HUES6 (cell line): ENCODE data around the gene PER2.
A peak's percentile ranks its signal among the peaks of the same experiment; 100 is the strongest.

ENCODE experiments used
- H3K27ac ChIP-seq: 2 replicates; pipeline ENCODE4 v1.7.0; 2013; ENCODE audit warnings: low read depth, mild to moderate bottlenecking, low read length, inconsistent platforms
- H3K27me3 ChIP-seq: 2 replicates; pipeline ENCODE4 v1.6.1; 2013; ENCODE audit warnings: low read length; ENCODE audit not compliant: control insufficient read depth, insufficient read depth
- H3K36me3 ChIP-seq: 2 replicates; pipeline ENCODE4 v1.6.1; 2013; ENCODE audit warnings: low read length; ENCODE audit not compliant: control insufficient read depth, insufficient read depth
- H3K4me1 ChIP-seq: 2 replicates; pipeline ENCODE4 v1.6.1; 2013; ENCODE audit warnings: low read length; ENCODE audit not compliant: control insufficient read depth, insufficient read depth
- H3K4me3 ChIP-seq: 2 replicates; pipeline ENCODE4 v1.5.1; 2013; ENCODE audit warnings: low read depth, low read length
- H3K9ac ChIP-seq: one replicate; pipeline ENCODE4 v1.6.1; 2013; ENCODE audit warnings: mild to moderate bottlenecking, low read length
- H3K9me3 ChIP-seq: 2 replicates; pipeline ENCODE4 v1.6.1; 2013; ENCODE audit warnings: low read depth, low read length; ENCODE audit not compliant: control insufficient read depth, insufficient read depth

Gene PER2

GRCh38 chr2:238225121-238225520 is 63.3 kb downstream of the PER2 start:
- Histone ChIP-seq H3K9ac (no peak overlapping the region), H3K9me3 (peaks cover 6% of the 10 kb centered on the region; the same call in 1 of the 2 replicates), H3K36me3 (no peaks in the 10 kb centered on the region), H3K27ac (no peak overlapping the region), H3K4me1 (0 out of 2 replicates have a peak, but pooled peaks cover 4% of the 10 kb centered on the region), H3K4me3 (no peak overlapping the region), H3K27me3 (peaks cover 20% of the 10 kb centered on the region)

GRCh38 chr2:238224356-238225035 is 63.9 kb downstream of the PER2 start:
- no peak overlapping the region for H3K9ac ChIP-seq
- H3K4me1 ChIP-seq: 0 out of 2 replicates have a peak, but pooled peaks cover 4% of the 10 kb centered on the region
- no peak overlapping the region for H3K4me3 ChIP-seq
- peaks cover 14% of the 10 kb centered on the region for H3K27me3 ChIP-seq
- H3K36me3 ChIP-seq: no peaks in the 10 kb centered on the region
- H3K27ac ChIP-seq: no peak overlapping the region
- peaks cover 6% of the 10 kb centered on the region; the same call in 1 of the 2 replicates for H3K9me3 ChIP-seq

DNA sequence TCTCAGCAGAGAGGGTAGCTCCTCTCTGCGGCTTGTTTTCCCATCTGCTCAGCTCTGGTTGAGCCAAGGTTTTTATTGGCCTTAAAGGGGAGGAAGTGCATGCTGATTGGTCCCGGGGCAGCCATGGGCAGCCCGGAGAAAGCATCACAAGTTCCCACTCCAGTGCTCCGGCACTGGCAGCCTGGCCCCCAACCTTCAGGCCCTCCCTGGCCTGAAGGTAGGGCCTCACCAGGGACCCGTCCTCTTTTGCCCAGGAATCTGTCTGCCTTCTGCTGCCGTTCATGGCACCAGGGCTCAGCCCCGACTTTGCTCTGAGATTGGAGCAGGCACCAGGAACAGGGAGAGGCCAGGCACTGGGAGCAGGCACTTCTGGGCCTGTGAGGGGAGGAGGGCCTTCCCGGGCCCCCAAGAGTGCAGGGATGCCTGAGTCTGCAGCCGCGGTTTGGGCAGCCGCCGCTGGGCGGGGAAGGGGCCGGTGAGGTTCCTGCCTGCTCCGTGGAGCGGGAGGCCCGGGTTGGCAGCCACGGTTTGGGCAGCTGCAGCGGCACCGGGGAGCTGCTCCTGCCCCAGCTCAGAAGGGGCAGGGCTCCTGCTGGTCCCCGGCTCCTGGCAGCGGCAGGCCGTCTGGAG is 67.4 kb downstream of the PER2 start:
- Histone ChIP-seq H3K36me3 (no peaks in the 10 kb centered on the region), H3K27ac (no peak overlapping the region), H3K9me3 (peaks cover 6% of the 10 kb centered on the region; the same call in 1 of the 2 replicates), H3K9ac (no peak overlapping the region), H3K4me1 (no peaks in the 10 kb centered on the region), H3K27me3 (no peaks in the 10 kb centered on the region), H3K4me3 (no peak overlapping the region)

GRCh38 chr2:238220274-238220891 is 68.0 kb downstream of the PER2 start:
- H3K9ac ChIP-seq: no peak overlapping the region
- H3K36me3 ChIP-seq: no peaks in the 10 kb centered on the region
- H3K27ac ChIP-seq: no peak overlapping the region
- H3K4me1 ChIP-seq: no peaks in the 10 kb centered on the region
- H3K27me3 ChIP-seq: no peaks in the 10 kb centered on the region
- no peak overlapping the region for H3K4me3 ChIP-seq
- H3K9me3 ChIP-seq: peaks cover 6% of the 10 kb centered on the region; the same call in 1 of the 2 replicates

DNA sequence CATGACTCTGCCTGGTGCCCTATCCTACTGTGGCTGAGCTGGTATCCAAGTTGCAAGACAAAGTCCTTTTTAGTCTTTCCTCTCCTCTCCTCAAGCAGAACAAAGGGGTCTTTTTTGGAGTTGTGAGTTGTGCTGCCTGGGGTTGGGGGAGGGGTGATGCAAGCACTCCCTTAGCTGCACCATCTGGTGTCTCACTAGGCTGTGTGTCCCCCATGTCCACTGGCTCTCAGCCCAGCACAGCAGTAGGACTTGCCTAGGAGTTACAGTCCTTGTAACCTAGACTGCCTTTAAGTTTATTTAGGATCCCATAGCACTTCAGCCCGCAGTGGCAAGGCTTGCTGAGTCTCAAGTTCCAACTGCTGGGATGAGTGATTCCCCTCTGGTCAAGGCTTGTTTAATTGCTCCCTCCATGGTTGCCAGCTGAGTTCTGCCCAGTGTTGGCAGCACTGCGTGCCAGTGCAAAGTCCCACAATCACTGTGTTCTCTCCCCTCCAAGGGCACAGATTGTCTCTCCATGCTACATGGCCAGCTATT is 71.7 kb downstream of the PER2 start:
- Histone ChIP-seq H3K9me3 (peaks cover 6% of the 10 kb centered on the region; the same call in 1 of the 2 replicates), H3K4me3 (no peak overlapping the region), H3K27ac (no peak overlapping the region), H3K4me1 (no peaks in the 10 kb centered on the region), H3K27me3 (peaks cover 4% of the 10 kb centered on the region; the same call in 1 of the 2 replicates), H3K9ac (no peak overlapping the region), H3K36me3 (no peaks in the 10 kb centered on the region)

DNA sequence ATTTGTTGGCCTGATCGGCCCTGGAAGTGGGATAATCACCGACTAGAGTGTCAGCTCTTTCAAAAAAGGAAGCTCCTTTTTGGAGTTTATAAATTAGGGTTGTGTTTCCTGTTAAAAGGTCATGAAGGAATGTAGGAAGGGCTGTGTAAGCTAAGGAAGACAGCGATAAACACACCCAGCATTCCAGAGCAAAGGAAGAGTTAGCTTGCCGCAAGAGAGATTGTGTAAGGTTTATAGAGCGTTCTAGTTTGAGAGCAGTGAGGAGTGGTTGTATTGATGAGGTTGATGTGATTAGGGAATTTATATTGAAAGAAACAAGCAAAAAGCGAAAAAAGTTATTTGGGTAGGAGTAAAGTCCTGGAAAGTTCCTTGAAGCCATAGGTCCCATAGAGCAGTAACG is 81.4 kb downstream of the PER2 start:
- Histone ChIP-seq H3K36me3 (no peaks in the 10 kb centered on the region), H3K4me3 (no peak overlapping the region), H3K27ac (no peak overlapping the region), H3K27me3 (peaks cover 39% of the 10 kb centered on the region; the same call in 1 of the 2 replicates), H3K4me1 (peaks cover 7% of the 10 kb centered on the region; the same call in 1 of the 2 replicates), H3K9ac (no peak overlapping the region), H3K9me3 (peaks cover 4% of the 10 kb centered on the region; the same call in 1 of the 2 replicates)

GRCh38 chr2:238203973-238204683 is 84.3 kb downstream of the PER2 start:
- Histone ChIP-seq H3K9ac (peak overlapping the region; percentile 73), H3K4me3 (peak overlapping the region; percentile 75), H3K27ac (peak overlapping the region; percentile 78; the same call in 1 of the 2 replicates), H3K27me3 (peaks cover 17% of the 10 kb centered on the region; the same call in 1 of the 2 replicates), H3K36me3 (no peaks in the 10 kb centered on the region), H3K9me3 (peaks cover 4% of the 10 kb centered on the region; the same call in 1 of the 2 replicates), H3K4me1 (peaks cover 8% of the 10 kb centered on the region; the same call in 1 of the 2 replicates)

- Histone ChIP-seq H3K27ac (peak within 1 kb of the TSS; percentile 78; the same call in 1 of the 2 replicates), H3K9ac (peak within 1 kb of the TSS; percentile 91), H3K36me3 (no peaks in the 10 kb centered on the region), H3K27me3 (peaks cover 9% of the 10 kb centered on the region; the same call in 1 of the 2 replicates), H3K9me3 (peaks cover 4% of the 10 kb centered on the region; the same call in 1 of the 2 replicates), H3K4me3 (peak within 1 kb of the TSS; percentile 75), H3K4me1 (peaks cover 8% of the 10 kb centered on the region; the same call in 1 of the 2 replicates)
These were observed 85.1 kb downstream of the PER2 start, which contains the start of gene ILKAP for GRCh38 chr2:238203094-238203972. TSS of gene ILKAP (minus strand) at chr2:238203695. CDS start at chr2:238203553, 142 bp downstream.

DNA sequence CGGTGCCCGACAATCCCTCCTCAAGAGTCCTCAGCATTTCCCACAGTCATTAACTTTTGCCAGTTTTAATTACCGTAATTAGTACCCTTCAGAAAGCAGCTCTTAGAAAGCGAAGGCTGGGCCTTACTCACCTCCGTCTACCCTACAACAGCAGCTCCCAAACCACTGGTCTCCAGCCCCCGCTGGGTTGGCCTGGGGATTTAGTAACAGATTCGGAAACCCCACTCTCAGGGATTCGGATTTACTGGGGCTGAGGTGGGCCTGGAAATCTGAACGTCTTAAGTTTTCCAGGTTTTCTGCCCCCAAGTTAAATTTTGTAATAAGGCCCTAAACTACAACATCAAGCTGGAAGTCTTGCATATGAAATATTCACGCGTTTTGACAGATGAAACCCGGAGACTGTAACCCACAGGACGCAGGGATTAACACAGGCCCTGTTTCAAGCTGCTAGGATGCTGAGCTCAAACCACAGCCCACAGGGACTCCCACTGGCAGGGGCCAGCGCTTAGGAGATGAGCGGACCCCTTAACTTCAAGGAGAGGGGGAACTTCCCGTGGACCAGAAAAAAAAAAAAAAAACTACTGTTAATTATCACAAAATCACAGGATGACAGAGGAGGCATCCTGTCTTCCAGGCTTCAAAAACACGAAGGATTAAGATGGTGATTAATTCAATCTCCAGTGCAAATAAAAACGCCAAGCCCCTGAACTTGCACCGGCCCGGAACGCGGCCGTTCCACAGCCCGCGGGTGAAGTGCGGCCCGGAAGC is 85.9 kb downstream of the PER2 start:
- peaks cover 4% of the 10 kb centered on the region; the same call in 1 of the 2 replicates for H3K9me3 ChIP-seq
- H3K27ac ChIP-seq: peak overlapping the region; percentile 60; the same call in 1 of the 2 replicates
- peak overlapping the region; percentile 91 for H3K9ac ChIP-seq
- peak overlapping the region; percentile 69 for H3K4me3 ChIP-seq
- H3K36me3 ChIP-seq: no peaks in the 10 kb centered on the region
- H3K27me3 ChIP-seq: peaks cover 3% of the 10 kb centered on the region; the same call in 1 of the 2 replicates
- H3K4me1 ChIP-seq: peaks cover 8% of the 10 kb centered on the region; the same call in 1 of the 2 replicates
